HG03439 (cell line): ENCODE data around the gene THBS2.

Source experiments
- ATAC-seq: cut with Tn5 transposase; IDR thresholded peaks from one replicate; pipeline ENCODE4 v1.9.1; 2021; ENCODE audit warnings: mild to moderate bottlenecking, moderate library complexity; ENCODE audit not compliant: unreplicated experiment

The THBS2 gene

DNA sequence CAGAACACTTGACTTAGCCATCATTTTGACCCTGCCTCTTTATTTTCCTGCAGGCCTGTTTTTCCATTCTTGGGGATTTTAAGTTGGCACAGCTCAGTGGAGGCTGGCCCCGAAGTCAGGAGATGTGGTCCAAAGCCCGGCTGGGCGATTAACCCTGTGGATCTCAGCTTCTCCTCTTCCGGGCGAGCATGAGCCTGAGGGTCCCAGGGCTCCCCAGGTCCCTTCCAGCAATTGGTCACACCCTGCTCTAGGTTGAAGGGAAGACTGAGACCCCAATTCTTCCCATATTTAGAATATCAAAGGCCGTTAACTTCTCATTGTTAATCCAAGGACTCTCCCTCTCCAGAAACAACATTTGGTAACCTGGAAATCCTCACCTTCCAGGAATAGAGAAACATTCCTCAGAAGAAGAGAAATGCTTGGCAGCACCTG, 2.3 kb downstream of the THBS2 start:
- no peak for ATAC-seq

- ATAC-seq: no peak
These were observed 3.0 kb downstream of the THBS2 start for GRCh38 chr6:169250660-169251059.

GRCh38 chr6:169249057-169249456, 4.6 kb downstream of the THBS2 start:
- no peak for ATAC-seq

- ATAC-seq: no peak
These were observed 5.1 kb downstream of the THBS2 start for GRCh38 chr6:169248521-169248971.

DNA sequence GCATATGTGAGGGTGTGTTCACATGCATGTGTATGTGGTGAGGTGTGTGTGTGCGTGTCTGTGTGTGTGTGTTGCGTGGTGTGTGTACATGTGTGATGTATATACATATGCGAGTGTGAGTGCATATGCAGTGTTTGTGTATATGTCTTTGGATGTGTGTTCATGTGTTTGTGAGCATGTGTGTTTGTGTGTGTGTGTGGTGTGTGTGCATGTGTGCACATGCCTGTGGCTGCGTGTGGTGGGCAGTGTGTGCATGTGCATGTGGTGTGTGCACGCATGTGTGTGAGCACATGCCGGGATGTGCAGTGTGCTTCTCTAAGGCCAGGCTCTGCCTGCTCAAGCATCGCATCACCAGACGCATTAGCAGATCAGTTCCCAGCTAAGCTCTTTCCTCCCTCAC, 5.7 kb downstream of the THBS2 start:
- no peak for ATAC-seq

GRCh38 chr6:169247419-169247818, 6.2 kb downstream of the THBS2 start:
- no peak for ATAC-seq

GRCh38 chr6:169246445-169246844, 7.2 kb downstream of the THBS2 start:
- ATAC-seq: no peak

DNA sequence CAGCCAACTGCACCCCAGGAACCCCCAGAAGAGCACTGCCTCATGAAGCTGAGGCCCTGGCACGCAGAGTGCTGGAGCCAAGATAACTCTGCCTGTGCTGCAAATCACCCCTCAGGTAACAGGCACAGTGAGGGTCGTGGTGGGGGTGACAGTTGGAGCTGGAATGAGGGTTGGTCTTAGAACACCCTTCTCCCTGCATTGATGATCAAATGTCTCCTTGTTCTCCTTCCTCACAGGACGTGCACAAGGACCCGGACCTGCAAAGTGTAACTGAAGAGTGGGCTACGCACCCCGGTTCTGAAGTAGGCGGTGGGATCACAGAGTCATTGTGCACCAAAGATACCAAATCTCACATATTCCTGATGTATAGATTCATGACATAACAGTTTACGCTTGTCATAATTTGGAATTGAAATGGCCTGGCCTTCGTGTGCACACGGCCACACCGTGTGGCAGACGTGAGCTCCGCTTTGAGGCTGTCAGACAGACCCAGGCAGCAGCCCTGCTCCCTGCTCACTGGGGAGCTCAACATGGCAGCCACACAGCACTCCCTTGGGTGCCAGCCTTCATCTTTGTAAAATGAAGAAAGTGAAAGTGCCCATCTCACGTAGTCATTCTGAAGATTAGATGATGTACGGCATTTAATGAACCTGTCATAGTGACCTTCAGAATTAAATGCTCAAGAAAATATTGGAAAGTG, 8.8 kb downstream of the THBS2 start:
- ATAC-seq: no peak

DNA sequence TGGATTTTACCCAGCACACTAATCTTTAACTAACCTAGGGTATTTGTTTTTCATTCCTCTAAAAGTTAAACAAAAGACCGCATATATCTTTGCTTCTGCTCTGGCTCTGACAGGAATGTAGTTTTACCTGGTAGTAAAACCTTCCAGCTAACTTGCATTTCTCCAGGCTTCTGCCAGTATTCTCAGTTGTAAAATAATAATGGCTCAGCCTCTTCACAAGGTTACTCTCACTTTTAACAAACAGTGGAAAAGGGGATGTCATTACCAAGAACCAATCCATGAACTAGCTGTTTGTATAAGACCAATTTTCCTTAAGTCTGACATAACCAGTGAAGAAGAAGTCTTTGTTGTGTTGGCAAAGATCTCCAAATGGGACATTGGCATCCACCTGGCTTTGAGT, 10.0 kb downstream of the THBS2 start:
- ATAC-seq: no peak

DNA sequence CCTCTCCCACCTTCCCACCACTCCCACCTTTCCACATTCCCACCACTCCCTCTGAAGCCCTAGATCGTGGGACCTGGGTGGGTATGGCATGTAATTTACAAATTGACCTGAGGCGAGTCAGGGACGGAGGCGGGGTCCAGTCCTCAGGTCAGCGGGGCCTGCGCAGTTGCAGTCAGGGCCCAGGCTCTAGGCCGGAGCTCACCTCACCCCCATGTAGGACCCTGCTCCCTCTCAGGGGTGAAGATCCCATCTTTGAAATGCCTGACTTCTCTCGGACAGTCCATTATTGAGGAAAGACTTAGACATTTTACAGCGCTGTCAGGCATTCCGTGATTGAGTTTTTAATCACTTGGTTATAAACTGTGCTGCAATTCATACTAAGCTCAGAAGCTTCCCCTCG, 10.5 kb downstream of the THBS2 start:
- no peak for ATAC-seq

GRCh38 chr6:169241688-169242350, 11.8 kb downstream of the THBS2 start:
- ATAC-seq: no peak

DNA sequence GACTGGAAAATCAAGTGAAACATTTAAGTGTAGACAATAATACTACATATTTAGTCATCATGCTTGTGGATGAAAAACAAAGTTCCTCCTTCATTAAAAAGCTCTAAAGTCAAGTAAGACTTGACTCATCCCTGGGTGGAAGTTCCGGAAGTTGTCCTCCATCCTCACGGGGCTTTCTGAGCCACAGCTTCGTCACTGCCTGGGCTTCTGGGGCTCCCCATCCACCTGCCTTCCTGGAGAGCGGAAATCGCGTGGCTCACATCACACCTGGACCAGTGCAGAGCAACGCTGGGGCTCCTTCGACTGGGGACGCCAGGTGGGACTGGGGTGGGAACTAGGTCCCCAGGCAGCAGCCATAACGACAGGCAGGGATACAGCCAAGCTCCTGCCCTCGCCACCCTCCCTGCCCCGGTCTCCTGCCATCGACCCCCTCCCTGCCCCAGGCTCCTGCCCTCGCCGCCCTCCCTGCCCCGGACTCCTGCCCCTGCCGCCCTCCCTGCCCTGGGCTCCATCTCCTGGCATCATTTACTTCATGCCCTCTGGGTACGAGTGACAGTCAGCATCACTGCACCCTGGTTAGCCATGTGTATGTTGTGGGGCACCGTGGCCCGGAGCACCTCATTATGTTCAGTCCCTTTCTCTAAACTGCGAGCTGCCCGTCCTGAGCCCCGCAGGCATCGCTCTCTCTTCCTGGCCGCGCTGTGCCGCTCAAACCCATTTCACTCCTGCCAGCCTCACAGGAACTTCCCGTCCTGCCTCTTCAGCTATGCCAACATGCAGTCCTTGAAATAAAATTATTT, 12.9 kb downstream of the THBS2 start:
- ATAC-seq: no peak

DNA sequence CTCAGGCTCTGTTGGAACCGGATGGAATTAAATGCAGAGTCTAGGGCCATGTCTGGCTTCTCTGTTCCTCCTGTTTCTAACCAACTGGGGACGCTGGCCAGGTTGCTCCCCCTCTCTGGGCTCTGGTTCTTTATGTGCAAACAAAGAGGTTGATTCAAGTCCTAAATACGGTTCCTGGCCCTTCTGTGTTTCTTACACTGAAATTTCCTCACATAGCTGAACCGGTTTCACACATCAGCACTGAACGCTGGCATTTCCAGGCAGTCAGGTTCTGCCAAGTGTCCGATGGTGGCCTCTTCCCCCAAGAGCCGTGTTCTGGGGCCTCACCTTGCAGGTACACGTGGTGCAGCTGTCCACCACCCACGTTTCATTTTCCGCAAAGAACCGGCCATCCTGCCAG, 13.5 kb downstream of the THBS2 start:
- ATAC-seq: no peak

DNA sequence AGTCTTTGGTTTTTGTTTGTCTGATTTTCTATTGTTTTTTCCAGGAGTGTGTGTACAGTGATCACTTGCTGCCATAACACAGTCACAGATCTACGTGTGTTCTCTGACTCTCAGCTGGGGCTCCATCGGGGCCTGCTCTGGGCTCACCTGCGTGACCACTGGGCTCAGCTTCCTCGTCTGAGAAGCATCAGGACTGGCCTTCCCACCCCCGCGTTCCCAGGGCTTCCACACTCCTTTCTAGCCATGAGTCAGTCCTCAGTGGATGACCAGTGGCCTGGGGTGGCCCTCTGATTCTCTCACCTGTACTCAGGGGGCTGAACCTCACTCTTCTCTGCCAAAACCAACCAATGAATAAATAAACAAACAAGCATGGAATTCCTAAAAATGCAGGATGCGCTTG, 14.5 kb downstream of the THBS2 start:
- ATAC-seq: no peak

GRCh38 chr6:169238766-169239165, 14.9 kb downstream of the THBS2 start:
- ATAC-seq: no peak

DNA sequence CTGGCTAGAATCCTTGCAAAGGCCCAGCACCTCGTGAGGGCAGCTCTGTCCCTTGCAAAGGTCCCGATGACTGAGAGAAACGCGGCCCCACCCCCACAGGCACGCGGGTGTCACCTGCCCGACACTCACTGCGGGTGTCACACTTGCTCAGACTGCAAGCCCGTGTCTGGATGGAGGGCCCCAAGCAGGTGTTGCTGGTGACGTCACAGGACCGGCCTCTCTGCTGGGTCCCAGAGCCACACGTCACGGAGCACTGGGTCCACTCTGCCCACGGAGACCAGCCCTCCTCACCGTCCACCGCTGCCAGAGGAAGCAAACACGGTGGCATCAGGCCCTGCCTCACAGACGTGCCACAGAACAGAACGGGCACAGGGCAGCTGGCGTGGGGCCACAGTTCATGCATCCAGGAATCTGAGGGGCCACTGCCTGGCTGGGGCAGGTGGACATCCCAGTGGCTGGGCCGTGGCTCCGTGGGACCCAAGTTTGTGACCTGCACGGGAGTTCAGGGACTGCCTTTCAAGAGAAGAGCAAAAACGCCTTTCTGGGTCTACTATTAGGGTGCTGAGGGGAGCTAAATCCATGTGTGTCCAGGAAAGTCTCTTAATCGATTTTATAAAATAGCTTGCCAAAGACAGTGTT, 16.0 kb downstream of the THBS2 start:
- no peak for ATAC-seq

DNA sequence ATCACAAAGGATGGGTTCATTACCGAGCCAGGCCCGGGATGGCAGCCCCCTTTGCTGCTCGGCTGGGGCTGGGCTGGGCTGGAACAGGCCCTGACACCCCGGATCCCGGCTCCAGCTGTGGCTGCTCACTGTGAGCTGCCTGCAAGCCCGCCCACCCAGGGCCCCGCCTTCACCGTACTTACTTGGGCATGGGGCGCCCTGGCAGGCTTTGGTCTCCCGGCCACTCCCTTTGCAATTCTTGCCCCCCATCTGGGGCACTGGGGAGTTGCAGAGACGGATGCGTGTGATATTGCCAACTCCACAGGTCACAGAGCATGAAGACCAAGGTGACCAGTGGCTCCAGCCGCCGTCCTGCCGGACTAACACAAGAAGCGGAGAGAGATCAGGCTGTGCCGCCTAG, 16.7 kb downstream of the THBS2 start:
- ATAC-seq: no peak

DNA sequence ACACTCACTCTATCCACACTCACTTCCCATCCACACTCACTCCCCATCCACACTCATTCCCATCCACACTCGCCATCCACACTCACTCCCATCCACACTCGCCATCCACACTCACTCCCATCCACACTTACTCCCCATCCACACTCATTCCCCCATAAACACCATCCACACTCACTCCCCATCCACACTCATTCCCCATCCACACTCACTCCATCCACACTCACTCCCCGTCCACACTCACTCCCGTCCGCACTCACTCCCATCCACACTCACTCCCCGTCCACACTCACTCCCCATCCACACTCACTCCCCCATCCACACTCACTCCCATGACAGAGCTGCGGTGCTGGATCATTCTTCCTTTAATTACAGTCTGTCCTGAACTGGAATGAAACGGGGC, 17.1 kb downstream of the THBS2 start:
- no peak for ATAC-seq

GRCh38 chr6:169235286-169235685, 18.4 kb downstream of the THBS2 start:
- ATAC-seq: no peak

DNA sequence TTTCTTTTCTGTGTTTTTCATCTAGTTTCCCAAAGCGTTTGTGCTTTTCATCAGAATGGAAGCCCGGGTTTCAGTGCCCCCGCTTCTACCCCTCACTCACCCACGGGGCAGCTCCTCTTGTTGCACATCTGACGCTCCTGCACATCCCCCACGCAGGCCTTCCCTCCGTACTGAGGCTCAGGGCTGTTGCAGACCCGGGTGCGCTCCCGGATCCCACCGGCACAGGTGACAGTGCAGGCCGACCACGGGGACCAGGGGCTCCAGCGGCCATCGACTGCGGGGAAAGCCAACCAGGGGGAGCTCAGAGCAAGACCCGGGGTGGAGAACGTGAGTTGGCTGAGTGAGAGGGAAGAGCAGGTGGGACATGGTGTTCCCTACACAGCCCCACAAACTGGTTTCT, 19.0 kb downstream of the THBS2 start:
- no peak for ATAC-seq

- ATAC-seq: no peak
These were observed 19.8 kb downstream of the THBS2 start for GRCh38 chr6:169233832-169234231.
